HepG2 (cell line): ENCODE measurements around the gene ZDHHC19. TPM values are rescaled to one million over a fixed set of nuclear protein-coding genes. Genes with fewer than 3 reads are reported as not detected.

Source experiments
- HOXA9 ChIP-seq: sonication (generic); formaldehyde crosslinking; IDR thresholded peaks from 2 replicates; pipeline ENCODE4 v1.8.1; 2022; ENCODE audit warnings: missing genetic modification reagents, mild to moderate bottlenecking, moderate library complexity, borderline replicate concordance
- KAT2B ChIP-seq: fragments of 150-350 bp; IDR thresholded peaks from 2 replicates; pipeline ENCODE4 v1.6.1; 2014; ENCODE audit warnings: low read depth, low read length, borderline replicate concordance
- KDM1A ChIP-seq: IDR thresholded peaks from 2 replicates; pipeline ENCODE4 v1.6.1; 2016; ENCODE audit warnings: missing compliant biosample characterization
- KLF9 ChIP-seq: IDR thresholded peaks from 2 replicates; pipeline ENCODE4 v1.6.1; 2016; ENCODE audit warnings: low read depth
- NCOA2 ChIP-seq: sonication (generic); formaldehyde crosslinking; IDR thresholded peaks from 2 replicates; pipeline ENCODE4 v1.8.0; 2022; ENCODE audit warnings: inconsistent platforms
- NR2F6 ChIP-seq, 2 experiments: IDR thresholded peaks; 2 replicates each; pipeline ENCODE4 v1.6.1; 2016; ENCODE audit warnings: antibody characterized with exemption in 1 of 2, mild to moderate bottlenecking in 1 of 2
- PRPF4 ChIP-seq: fragments of 200-400 bp; formaldehyde crosslinking; IDR thresholded peaks from 2 replicates; pipeline ENCODE4 v1.6.1; 2016; ENCODE audit warnings: low read length, low read depth; ENCODE audit not compliant: poor library complexity, severe bottlenecking
- RAD51 ChIP-seq: fragments of 450-650 bp; IDR thresholded peaks from 2 replicates; pipeline ENCODE4 v1.6.1; 2016; ENCODE audit warnings: borderline replicate concordance
- SMAD3 ChIP-seq: sonication (generic); formaldehyde crosslinking; IDR thresholded peaks from 2 replicates; pipeline ENCODE4 v1.4.0; 2020; ENCODE audit warnings: missing genetic modification reagents
- ZBTB8A ChIP-seq: sonication (generic); formaldehyde crosslinking; IDR thresholded peaks from 2 replicates; pipeline ENCODE4 v1.4.0; 2020; ENCODE audit warnings: mild to moderate bottlenecking, low read depth, missing genetic modification reagents, borderline replicate concordance
- ZC3H13 ChIP-seq: sonication (generic); formaldehyde crosslinking; IDR thresholded peaks from 2 replicates; pipeline ENCODE4 v1.8.1; 2023; ENCODE audit warnings: mild to moderate bottlenecking, missing genetic modification reagents, moderate library complexity
- ZFP37 ChIP-seq: sonication (generic); formaldehyde crosslinking; IDR thresholded peaks from 2 replicates; pipeline ENCODE4 v1.4.0; 2020; ENCODE audit warnings: missing genetic modification reagents, borderline replicate concordance
- ZMAT3 ChIP-seq: sonication (generic); formaldehyde crosslinking; conservative IDR thresholded peaks from 2 replicates; pipeline ENCODE4 v1.7.0; 2021; ENCODE audit warnings: missing genetic modification reagents
- ZNF10 ChIP-seq: sonication (generic); formaldehyde crosslinking; IDR thresholded peaks from 2 replicates; pipeline ENCODE4 v1.4.0; 2020; ENCODE audit warnings: mild to moderate bottlenecking, low read depth, missing genetic modification reagents, borderline replicate concordance
- polyA plus RNA-seq, 8 experiments: library from polyadenylated mRNA; depleted of rRNA in 3 of 8; stranded (reverse) in 7 of 8; unstranded in 1 of 8; fragments of >200 nt; fragmentation: Illumina TruSeq in 4 of 8; extraction: Trizol in 4 of 8; gene quantifications; 2 replicates each; pipeline versions ENCODE4 v1.2.1 to v1.2.3, GENCODE V29; 2011 to 2016; ENCODE audit warnings: low read depth in 4 of 8, missing spikeins in 1 of 8, mixed read lengths in 1 of 8; ENCODE audit not compliant: insufficient read depth in 1 of 8
- total RNA-seq, 5 experiments: library from RNA; depleted of rRNA; stranded (reverse); fragments of >200 nt; fragmentation: Illumina TruSeq; extraction: Trizol; gene quantifications; 2 replicates each; pipeline ENCODE4 v1.2.3, GENCODE V29; 2016; ENCODE audit warnings: low read depth in 1 of 5
- TF ChIP-seq, protein P1 (sequence below): sonication (generic); formaldehyde crosslinking; IDR thresholded peaks from 2 replicates; pipeline ENCODE4 v1.4.0; 2020; ENCODE audit warnings: missing genetic modification reagents
- TF ChIP-seq, protein P2 (sequence below): sonication (generic); formaldehyde crosslinking; IDR thresholded peaks from 2 replicates; pipeline ENCODE4 v1.4.0; 2020; ENCODE audit warnings: missing genetic modification reagents, low read depth, mild to moderate bottlenecking, borderline replicate concordance
- TF ChIP-seq, protein P3 (sequence below): sonication (generic); formaldehyde crosslinking; IDR thresholded peaks from 2 replicates; pipeline ENCODE4 v1.4.0; 2020; ENCODE audit warnings: missing genetic modification reagents; ENCODE audit errors: not compliant biosample characterization
- TF ChIP-seq, protein P4 (sequence below): sonication (generic); formaldehyde crosslinking; IDR thresholded peaks from 2 replicates; pipeline ENCODE4 v1.4.0; 2020; ENCODE audit warnings: mild to moderate bottlenecking, missing genetic modification reagents
- TF ChIP-seq, protein P5 (sequence below): sonication (generic); formaldehyde crosslinking; IDR thresholded peaks from 2 replicates; pipeline ENCODE4 v1.9.0; 2021; ENCODE audit warnings: missing genetic modification reagents, borderline replicate concordance

Gene ZDHHC19
- total and polyA plus RNA-seq, 2 of the 13 experiments (the other 11 are each of a cell fraction or from before 2014, with no cell fraction given) = 0.22 to 0.53 TPM

DNA sequence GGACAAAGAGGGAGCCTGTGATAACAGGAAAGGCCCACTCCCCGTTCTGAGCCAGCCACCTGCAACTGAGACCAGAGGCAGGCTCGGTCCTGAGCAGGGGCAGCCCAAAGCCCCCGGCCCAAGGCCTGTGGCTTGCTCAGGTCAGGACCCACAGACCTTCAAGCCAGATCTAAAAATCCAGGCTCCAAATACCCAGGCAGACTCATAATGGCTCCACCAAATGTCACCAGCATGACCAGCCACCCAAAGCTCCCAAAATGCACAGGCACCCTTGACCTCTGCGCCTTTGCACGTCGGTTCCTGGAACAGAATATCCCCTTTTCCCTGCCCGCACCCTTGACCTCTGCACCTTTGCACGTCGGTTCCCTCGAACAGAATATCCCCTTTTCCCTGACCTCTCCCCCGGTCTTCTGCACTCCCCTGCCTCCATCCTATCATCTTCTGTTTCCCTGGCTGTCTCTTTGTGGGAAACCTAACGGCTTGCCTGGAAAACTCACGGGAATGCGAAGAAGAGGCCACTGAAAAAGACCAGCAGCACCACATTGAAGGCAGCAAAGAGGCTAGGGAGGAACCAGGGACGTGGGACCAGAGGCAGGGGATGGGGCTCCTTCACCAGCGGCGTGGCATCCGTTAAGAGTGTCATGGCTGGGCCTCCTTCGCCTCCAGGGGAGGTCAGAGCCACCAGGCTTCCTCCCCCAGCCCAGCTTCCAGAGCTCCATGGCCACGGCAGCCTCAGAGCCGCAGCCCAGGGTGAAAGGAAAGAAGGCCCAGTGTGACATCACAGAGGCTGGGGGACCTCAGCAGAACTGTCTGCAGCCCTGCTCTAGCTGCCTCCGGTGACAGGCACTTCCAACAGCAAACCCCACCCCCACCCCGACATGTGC lies at the start of gene ZDHHC19 (continued):
- TF ChIP-seq, protein P1, sequence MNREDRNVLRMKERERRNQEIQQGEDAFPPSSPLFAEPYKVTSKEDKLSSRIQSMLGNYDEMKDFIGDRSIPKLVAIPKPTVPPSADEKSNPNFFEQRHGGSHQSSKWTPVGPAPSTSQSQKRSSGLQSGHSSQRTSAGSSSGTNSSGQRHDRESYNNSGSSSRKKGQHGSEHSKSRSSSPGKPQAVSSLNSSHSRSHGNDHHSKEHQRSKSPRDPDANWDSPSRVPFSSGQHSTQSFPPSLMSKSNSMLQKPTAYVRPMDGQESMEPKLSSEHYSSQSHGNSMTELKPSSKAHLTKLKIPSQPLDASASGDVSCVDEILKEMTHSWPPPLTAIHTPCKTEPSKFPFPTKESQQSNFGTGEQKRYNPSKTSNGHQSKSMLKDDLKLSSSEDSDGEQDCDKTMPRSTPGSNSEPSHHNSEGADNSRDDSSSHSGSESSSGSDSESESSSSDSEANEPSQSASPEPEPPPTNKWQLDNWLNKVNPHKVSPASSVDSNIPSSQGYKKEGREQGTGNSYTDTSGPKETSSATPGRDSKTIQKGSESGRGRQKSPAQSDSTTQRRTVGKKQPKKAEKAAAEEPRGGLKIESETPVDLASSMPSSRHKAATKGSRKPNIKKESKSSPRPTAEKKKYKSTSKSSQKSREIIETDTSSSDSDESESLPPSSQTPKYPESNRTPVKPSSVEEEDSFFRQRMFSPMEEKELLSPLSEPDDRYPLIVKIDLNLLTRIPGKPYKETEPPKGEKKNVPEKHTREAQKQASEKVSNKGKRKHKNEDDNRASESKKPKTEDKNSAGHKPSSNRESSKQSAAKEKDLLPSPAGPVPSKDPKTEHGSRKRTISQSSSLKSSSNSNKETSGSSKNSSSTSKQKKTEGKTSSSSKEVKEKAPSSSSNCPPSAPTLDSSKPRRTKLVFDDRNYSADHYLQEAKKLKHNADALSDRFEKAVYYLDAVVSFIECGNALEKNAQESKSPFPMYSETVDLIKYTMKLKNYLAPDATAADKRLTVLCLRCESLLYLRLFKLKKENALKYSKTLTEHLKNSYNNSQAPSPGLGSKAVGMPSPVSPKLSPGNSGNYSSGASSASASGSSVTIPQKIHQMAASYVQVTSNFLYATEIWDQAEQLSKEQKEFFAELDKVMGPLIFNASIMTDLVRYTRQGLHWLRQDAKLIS (CRISPR knock-in tag) = no peak
- no peak for TF ChIP-seq ZMAT3 (CRISPR knock-in tag)
- TF ChIP-seq PRPF4 = no peak
- peak; percentile 60 for TF ChIP-seq NR2F6 (IDR thresholded peaks at IDR 0.05)
- TF ChIP-seq NR2F6 (CRISPR knock-in tag; IDR thresholded peaks at IDR 0.05) = peak; percentile 75
- TF ChIP-seq NCOA2 (CRISPR knock-in tag) = no peak
- 0 out of 2 replicates have a peak, but pooled peaks have one; percentile 29 for TF ChIP-seq KDM1A (CRISPR knock-in tag)
- no peak for TF ChIP-seq ZC3H13 (CRISPR knock-in tag)
- TF ChIP-seq, protein P2, sequence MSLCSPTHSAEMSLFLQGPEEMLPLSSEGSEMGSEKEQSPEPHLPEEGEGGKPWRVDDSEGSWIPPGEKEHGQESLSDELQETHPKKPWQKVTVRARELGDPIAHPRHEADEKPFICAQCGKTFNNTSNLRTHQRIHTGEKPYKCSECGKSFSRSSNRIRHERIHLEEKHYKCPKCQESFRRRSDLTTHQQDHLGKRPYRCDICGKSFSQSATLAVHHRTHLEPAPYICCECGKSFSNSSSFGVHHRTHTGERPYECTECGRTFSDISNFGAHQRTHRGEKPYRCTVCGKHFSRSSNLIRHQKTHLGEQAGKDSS (CRISPR knock-in tag) = no peak
- no peak for TF ChIP-seq HOXA9
- TF ChIP-seq KAT2B = no peak
- TF ChIP-seq, protein P3, sequence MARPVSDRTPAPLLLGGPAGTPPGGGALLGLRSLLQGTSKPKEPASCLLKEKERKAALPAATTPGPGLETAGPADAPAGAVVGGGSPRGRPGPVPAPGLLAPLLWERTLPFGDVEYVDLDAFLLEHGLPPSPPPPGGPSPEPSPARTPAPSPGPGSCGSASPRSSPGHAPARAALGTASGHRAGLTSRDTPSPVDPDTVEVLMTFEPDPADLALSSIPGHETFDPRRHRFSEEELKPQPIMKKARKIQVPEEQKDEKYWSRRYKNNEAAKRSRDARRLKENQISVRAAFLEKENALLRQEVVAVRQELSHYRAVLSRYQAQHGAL (CRISPR knock-in tag) = no peak
- no peak for TF ChIP-seq KLF9 (CRISPR knock-in tag)
- TF ChIP-seq, protein P4, sequence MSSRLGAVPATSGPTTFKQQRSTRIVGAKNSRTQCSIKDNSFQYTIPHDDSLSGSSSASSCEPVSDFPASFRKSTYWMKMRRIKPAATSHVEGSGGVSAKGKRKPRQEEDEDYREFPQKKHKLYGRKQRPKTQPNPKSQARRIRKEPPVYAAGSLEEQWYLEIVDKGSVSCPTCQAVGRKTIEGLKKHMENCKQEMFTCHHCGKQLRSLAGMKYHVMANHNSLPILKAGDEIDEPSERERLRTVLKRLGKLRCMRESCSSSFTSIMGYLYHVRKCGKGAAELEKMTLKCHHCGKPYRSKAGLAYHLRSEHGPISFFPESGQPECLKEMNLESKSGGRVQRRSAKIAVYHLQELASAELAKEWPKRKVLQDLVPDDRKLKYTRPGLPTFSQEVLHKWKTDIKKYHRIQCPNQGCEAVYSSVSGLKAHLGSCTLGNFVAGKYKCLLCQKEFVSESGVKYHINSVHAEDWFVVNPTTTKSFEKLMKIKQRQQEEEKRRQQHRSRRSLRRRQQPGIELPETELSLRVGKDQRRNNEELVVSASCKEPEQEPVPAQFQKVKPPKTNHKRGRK = 0 out of 2 replicates have a peak, but pooled peaks have one; percentile 75
- TF ChIP-seq ZBTB8A (CRISPR knock-in tag) = no peak
- TF ChIP-seq ZNF10 = no peak
- no peak for TF ChIP-seq SMAD3
- TF ChIP-seq RAD51 = no peak
- no peak for TF ChIP-seq ZFP37 (CRISPR knock-in tag)
- TF ChIP-seq, protein P5, sequence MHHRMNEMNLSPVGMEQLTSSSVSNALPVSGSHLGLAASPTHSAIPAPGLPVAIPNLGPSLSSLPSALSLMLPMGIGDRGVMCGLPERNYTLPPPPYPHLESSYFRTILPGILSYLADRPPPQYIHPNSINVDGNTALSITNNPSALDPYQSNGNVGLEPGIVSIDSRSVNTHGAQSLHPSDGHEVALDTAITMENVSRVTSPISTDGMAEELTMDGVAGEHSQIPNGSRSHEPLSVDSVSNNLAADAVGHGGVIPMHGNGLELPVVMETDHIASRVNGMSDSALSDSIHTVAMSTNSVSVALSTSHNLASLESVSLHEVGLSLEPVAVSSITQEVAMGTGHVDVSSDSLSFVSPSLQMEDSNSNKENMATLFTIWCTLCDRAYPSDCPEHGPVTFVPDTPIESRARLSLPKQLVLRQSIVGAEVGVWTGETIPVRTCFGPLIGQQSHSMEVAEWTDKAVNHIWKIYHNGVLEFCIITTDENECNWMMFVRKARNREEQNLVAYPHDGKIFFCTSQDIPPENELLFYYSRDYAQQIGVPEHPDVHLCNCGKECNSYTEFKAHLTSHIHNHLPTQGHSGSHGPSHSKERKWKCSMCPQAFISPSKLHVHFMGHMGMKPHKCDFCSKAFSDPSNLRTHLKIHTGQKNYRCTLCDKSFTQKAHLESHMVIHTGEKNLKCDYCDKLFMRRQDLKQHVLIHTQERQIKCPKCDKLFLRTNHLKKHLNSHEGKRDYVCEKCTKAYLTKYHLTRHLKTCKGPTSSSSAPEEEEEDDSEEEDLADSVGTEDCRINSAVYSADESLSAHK (CRISPR knock-in tag) = no peak
